Testis (tissue), 3 donors: ENCODE data around the gene SENP7. TPM values are rescaled to one million over a fixed set of nuclear protein-coding genes. Genes with fewer than 3 reads are reported as not detected.

Source experiments
- DNase-seq: peaks from one replicate; pipeline ENCODE4 v3.0.0-alpha.2; 2019
- H3K27ac ChIP-seq, 2 donors: fragments of 200-600 bp; sonication (generic); one replicate each; pipeline ENCODE4 v1.5.1; 2019
- H3K27me3 ChIP-seq: fragments of 200-600 bp; sonication (generic); one replicate; pipeline ENCODE4 v1.5.1; 2019
- H3K36me3 ChIP-seq: fragments of 200-600 bp; sonication (generic); one replicate; pipeline ENCODE4 v1.5.1; 2017; ENCODE audit warnings: low read depth; ENCODE audit errors: missing control alignments
- H3K4me1 ChIP-seq: fragments of 200-600 bp; sonication (generic); one replicate; pipeline ENCODE4 v1.5.1; 2019
- H3K4me3 ChIP-seq, 2 donors: fragments of 200-600 bp; sonication (generic); one replicate each; pipeline ENCODE4 v1.5.1; 2017 to 2019
- H3K9me3 ChIP-seq: fragments of 200-600 bp; sonication (generic); one replicate; pipeline ENCODE4 v1.5.1; 2017
- POLR2A ChIP-seq: fragments of 450-650 bp; IDR thresholded peaks from one replicate; pipeline ENCODE4 v1.6.1; 2017; ENCODE audit warnings: antibody characterized with exemption, mild to moderate bottlenecking, moderate library complexity
- WGBS, 2 donors: methylation state at CpG; one replicate each; pipeline ENCODE4 v1.1.5; 2018; 5-methylcytosine and 5-hydroxymethylcytosine counted together
- intact Hi-C: fragments of 100-400 bp; cut with DNase I; formaldehyde crosslinking; loops from one replicate; pipeline ENCODE4 v1.15.1; 2023; ENCODE audit warnings: low total_unique reads
- polyA plus RNA-seq: library from polyadenylated mRNA; stranded (reverse); fragments of 350-450 nt; fragmentation: Illumina TruSeq; extraction: RNeasy Lipid Tissue Mini Kit (QIAGEN cat#74804); gene quantifications from one replicate; pipeline ENCODE4 v1.2.3, GENCODE V29; 2014; ENCODE audit warnings: low read depth, low replicate concordance; ENCODE audit not compliant: insufficient read depth
- total RNA-seq, 2 donors: library from RNA; depleted of rRNA; stranded (reverse); fragments of >200 nt; gene quantifications; one replicate each; pipeline ENCODE4 v1.2.3, GENCODE V29; 2016
- TF ChIP-seq, protein P1 (sequence below), 3 experiments: fragments of 450-650 bp in 2 of 3; fragments of 200-600 bp in 1 of 3; sonication (generic) in 1 of 3; IDR thresholded peaks; one replicate each; pipeline ENCODE4 v1.5.1; 2016 to 2019; ENCODE audit warnings: antibody characterized with exemption in 3 of 3, mild to moderate bottlenecking in 2 of 3, moderate library complexity in 1 of 3

SENP7 gene
- total and polyA plus RNA-seq, 3 donors from 2014 or later, result 12.6 to 25.7 (median 23.9) TPM

DNA sequence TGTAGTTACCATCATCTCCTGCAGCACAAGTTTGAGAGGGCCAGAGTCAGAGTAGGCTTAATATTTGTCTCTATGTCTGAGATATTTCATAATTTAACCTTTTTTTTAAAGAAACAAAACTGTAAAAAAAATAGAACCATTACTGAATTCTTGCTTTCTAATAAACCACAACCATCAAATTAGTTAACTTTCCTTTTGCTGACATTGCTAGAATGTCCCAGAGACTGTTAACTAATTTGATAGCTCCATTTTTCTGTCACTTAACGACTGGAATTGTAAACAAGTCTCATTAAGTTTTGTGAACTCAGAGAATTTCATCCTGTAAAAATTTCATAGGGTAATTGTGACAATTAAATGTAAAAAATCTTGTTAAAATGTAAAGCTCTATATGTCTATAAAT lies 228.3 kb downstream of the SENP7 start:
- no peak overlapping the region for H3K27ac ChIP-seq
- no peaks in the 10 kb centered on the region for H3K4me1 ChIP-seq
- intact Hi-C loops, result no loop called here
- DNase-seq, result no peak
- H3K9me3 ChIP-seq, result no peaks in the 10 kb centered on the region
- H3K36me3 ChIP-seq, result no peaks in the 10 kb centered on the region
- TF ChIP-seq, protein P1, sequence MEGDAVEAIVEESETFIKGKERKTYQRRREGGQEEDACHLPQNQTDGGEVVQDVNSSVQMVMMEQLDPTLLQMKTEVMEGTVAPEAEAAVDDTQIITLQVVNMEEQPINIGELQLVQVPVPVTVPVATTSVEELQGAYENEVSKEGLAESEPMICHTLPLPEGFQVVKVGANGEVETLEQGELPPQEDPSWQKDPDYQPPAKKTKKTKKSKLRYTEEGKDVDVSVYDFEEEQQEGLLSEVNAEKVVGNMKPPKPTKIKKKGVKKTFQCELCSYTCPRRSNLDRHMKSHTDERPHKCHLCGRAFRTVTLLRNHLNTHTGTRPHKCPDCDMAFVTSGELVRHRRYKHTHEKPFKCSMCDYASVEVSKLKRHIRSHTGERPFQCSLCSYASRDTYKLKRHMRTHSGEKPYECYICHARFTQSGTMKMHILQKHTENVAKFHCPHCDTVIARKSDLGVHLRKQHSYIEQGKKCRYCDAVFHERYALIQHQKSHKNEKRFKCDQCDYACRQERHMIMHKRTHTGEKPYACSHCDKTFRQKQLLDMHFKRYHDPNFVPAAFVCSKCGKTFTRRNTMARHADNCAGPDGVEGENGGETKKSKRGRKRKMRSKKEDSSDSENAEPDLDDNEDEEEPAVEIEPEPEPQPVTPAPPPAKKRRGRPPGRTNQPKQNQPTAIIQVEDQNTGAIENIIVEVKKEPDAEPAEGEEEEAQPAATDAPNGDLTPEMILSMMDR (IDR thresholded peaks at IDR 0.05), result no peak
- no peak for TF ChIP-seq POLR2A
- no peak overlapping the region for H3K4me3 ChIP-seq
- 71 to 79% methylated on average over 1 of the region's 1 CpG for WGBS, 2 donors
- H3K27me3 ChIP-seq, result no peaks in the 10 kb centered on the region

DNA sequence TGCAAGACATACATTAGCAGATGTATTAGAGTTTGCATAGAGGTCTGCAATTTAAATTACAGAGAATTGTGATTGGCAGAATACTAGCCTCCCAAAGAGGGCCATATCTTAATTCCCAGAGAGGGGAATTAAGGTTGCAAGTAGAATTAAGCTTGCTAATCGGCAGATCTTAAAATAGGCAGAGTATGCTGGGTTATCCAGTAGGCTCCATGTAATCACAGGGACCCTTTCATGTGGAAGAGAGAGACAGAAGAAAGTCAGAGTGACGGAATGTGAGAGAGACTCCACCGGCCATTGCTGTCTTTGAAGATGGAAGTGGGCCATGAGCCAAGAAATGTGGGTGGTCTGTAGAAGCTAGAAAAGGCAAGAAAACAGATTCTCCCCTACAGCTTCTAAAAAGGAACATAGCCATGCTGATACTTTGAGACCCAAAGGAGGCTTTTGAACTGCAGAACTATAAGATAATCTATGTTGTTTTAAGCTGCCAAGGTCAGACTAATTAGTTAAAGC lies 231.4 kb downstream of the SENP7 start:
- intact Hi-C loops, result no loop called here
- no peak overlapping the region for H3K4me3 ChIP-seq
- TF ChIP-seq, protein P1 (IDR thresholded peaks at IDR 0.05), result no peak
- no peak for TF ChIP-seq POLR2A
- no peaks in the 10 kb centered on the region for H3K27me3 ChIP-seq
- H3K4me1 ChIP-seq, result no peaks in the 10 kb centered on the region
- no peaks in the 10 kb centered on the region for H3K9me3 ChIP-seq
- no peaks in the 10 kb centered on the region for H3K36me3 ChIP-seq
- H3K27ac ChIP-seq, result no peak overlapping the region
- DNase-seq, result peak; percentile 24
- 27 to 34% methylated on average over 3 of the region's 3 CpGs for WGBS, 2 donors

DNA sequence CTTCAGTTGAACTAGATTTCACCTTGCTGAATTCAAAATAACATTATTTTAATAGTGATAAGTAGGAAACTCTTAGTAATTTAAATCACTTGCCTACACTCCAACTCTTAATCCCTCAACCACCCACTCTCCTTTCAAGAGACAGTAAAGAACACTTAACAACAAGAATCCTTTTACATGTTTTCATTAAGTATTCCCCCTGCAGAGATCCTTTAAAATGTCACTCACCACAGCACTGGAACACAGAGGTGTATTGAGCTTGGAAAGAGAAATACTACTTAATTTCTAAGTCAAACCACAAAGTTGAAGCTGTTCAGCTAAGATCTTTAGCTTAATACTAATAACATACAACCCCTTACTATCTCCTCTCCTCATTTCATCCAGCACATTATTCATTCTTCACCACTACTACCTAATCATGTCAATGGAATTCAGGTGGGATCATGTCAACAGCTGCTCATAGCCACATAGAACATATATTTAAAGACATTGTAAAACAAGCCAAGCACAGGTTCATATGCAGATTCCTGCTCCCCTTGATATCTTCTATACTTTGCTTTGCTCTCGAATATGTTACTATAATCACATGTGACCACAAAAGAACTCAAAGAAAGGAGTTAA lies 233.1 kb downstream of the SENP7 start:
- Histone ChIP-seq H3K9me3 (no peaks in the 10 kb centered on the region), H3K27me3 (no peaks in the 10 kb centered on the region), H3K4me1 (no peaks in the 10 kb centered on the region), H3K27ac (no peak overlapping the region), H3K36me3 (no peaks in the 10 kb centered on the region), H3K4me3 (no peak overlapping the region)
- WGBS, 2 donors, result 90 to 96% methylated on average over 1 of the region's 1 CpG
- DNase-seq, result no peak
- no peak for TF ChIP-seq POLR2A
- TF ChIP-seq, protein P1 (IDR thresholded peaks at IDR 0.05), result no peak
- intact Hi-C loops, result no loop called here

DNA sequence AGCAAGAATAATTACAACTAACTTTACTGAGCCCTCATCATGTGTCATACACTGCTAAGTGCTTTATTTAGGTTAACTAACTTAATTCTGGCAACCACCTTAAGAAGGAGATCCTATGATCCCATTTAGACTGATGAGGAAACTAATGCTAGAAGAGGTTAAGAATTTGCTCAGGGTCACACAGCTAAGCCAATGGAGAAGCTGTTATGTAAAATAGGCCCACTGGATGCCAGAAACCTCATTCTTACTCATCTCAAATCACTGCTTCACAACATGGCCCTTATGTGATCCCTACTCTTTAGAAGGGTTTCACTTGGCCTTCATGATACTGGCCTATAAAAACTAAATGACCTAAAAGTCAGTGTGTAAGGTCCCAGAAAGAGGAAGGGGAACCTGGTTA lies 233.8 kb downstream of the SENP7 start:
- intact Hi-C loops, result no loop called here

More for the DNA sequence above, 233.8 kb downstream of the SENP7 start:
- no peaks in the 10 kb centered on the region for H3K4me1 ChIP-seq
- no peak overlapping the region for H3K4me3 ChIP-seq
- DNase-seq, result no peak
- H3K27me3 ChIP-seq, result no peaks in the 10 kb centered on the region
- TF ChIP-seq, protein P1 (IDR thresholded peaks at IDR 0.05), result no peak
- TF ChIP-seq POLR2A, result no peak
- no peak overlapping the region for H3K27ac ChIP-seq
- H3K9me3 ChIP-seq, result no peaks in the 10 kb centered on the region
- no peaks in the 10 kb centered on the region for H3K36me3 ChIP-seq
